H9 (cell line): ENCODE results near the gene ASB5. TPM values are rescaled to one million over a fixed set of nuclear protein-coding genes. Genes with fewer than 3 reads are reported as not detected.

Experiments
- DNase-seq: peaks from one replicate; pipeline ENCODE4 v3.0.0-alpha.2; 2017
- H2AFZ ChIP-seq: one replicate; pipeline ENCODE4 v1.6.1; 2013; ENCODE audit warnings: mild to moderate bottlenecking, low read length, control low read depth, moderate library complexity
- H2AK5ac ChIP-seq: 2 replicates; pipeline ENCODE4 v1.6.1; 2013; ENCODE audit warnings: low read length, control low read depth, mixed read lengths; ENCODE audit not compliant: insufficient read length
- H2BK120ac ChIP-seq: one replicate; pipeline ENCODE4 v1.6.1; 2013; ENCODE audit warnings: low read depth, mild to moderate bottlenecking, low read length, control low read depth, inconsistent platforms; ENCODE audit not compliant: poor library complexity, severe bottlenecking
- H2BK12ac ChIP-seq: 2 replicates; pipeline ENCODE4 v1.6.1; 2013; ENCODE audit warnings: low read length, control low read depth, mixed read lengths, low read depth; ENCODE audit not compliant: insufficient read length
- H2BK15ac ChIP-seq: 2 replicates; pipeline ENCODE4 v1.6.1; 2013; ENCODE audit warnings: low read depth, low read length, control low read depth
- H2BK20ac ChIP-seq: one replicate; pipeline ENCODE4 v1.6.1; 2013; ENCODE audit warnings: low read depth, mild to moderate bottlenecking, low read length, control low read depth, inconsistent platforms; ENCODE audit not compliant: poor library complexity, severe bottlenecking
- H2BK5ac ChIP-seq: 2 replicates; pipeline ENCODE4 v1.6.1; 2013; ENCODE audit warnings: low read length, control low read depth, mixed read lengths; ENCODE audit not compliant: insufficient read length
- H3K14ac ChIP-seq: 2 replicates; pipeline ENCODE4 v1.6.1; 2013; ENCODE audit warnings: low read length, control low read depth; ENCODE audit not compliant: insufficient read depth
- H3K18ac ChIP-seq: 2 replicates; pipeline ENCODE4 v1.6.1; 2013; ENCODE audit warnings: low read depth, mild to moderate bottlenecking, mixed read lengths, low read length, control low read depth; ENCODE audit not compliant: insufficient read length
- H3K23ac ChIP-seq: 2 replicates; pipeline ENCODE4 v1.6.1; 2013; ENCODE audit warnings: low read length, control low read depth, mixed read lengths, low read depth; ENCODE audit not compliant: insufficient read length
- H3K23me2 ChIP-seq: 2 replicates; pipeline ENCODE4 v1.6.1; 2013; ENCODE audit warnings: low read depth, mild to moderate bottlenecking, mixed read lengths, low read length, control low read depth; ENCODE audit not compliant: insufficient read length, poor library complexity, severe bottlenecking
- H3K27ac ChIP-seq: 2 replicates; pipeline ENCODE4 v1.5.1; 2013; ENCODE audit warnings: low read length, control low read depth, mixed read lengths, low read depth; ENCODE audit not compliant: insufficient read length
- H3K27me3 ChIP-seq: 2 replicates; pipeline ENCODE4 v1.6.1; 2013; ENCODE audit warnings: low read length, control low read depth, inconsistent platforms; ENCODE audit not compliant: insufficient read depth
- H3K4ac ChIP-seq: 2 replicates; pipeline ENCODE4 v1.6.1; 2013; ENCODE audit warnings: low read depth, mild to moderate bottlenecking, control low read depth, inconsistent platforms, low read length, moderate library complexity
- H3K4me1 ChIP-seq: 2 replicates; pipeline ENCODE4 v1.6.1; 2013; ENCODE audit warnings: low read length, control low read depth, inconsistent platforms; ENCODE audit not compliant: insufficient read depth
- H3K4me2 ChIP-seq: 2 replicates; pipeline ENCODE4 v1.6.1; 2013; ENCODE audit warnings: low read length, control low read depth, mixed read lengths; ENCODE audit not compliant: insufficient read length, insufficient read depth
- H3K56ac ChIP-seq: 2 replicates; pipeline ENCODE4 v1.6.1; 2013; ENCODE audit warnings: low read depth, mild to moderate bottlenecking, mixed read lengths, low read length, control low read depth; ENCODE audit not compliant: insufficient read length
- H3K79me1 ChIP-seq: 2 replicates; pipeline ENCODE4 v1.6.1; 2013; ENCODE audit warnings: low read depth, mild to moderate bottlenecking, moderate library complexity, low read length, control low read depth, inconsistent platforms; ENCODE audit not compliant: insufficient read depth, poor library complexity, severe bottlenecking
- H3K79me2 ChIP-seq: 2 replicates; pipeline ENCODE4 v1.6.1; 2013; ENCODE audit warnings: low read length, control low read depth, inconsistent platforms; ENCODE audit not compliant: insufficient read depth
- H3K9ac ChIP-seq: 2 replicates; pipeline ENCODE4 v1.6.1; 2013; ENCODE audit warnings: low read length, control low read depth, mixed read lengths; ENCODE audit not compliant: insufficient read length; ENCODE audit errors: extremely low read depth
- H3K9me3 ChIP-seq: one replicate; pipeline ENCODE4 v1.6.1; 2013; ENCODE audit warnings: low read depth, low read length, inconsistent platforms; ENCODE audit not compliant: control insufficient read depth
- H3T11ph ChIP-seq: one replicate; pipeline ENCODE4 v1.6.1; 2013; ENCODE audit warnings: mild to moderate bottlenecking, low read length, control low read depth, inconsistent platforms
- H4K20me1 ChIP-seq: one replicate; pipeline ENCODE4 v1.6.1; 2013; ENCODE audit not compliant: control insufficient read depth, insufficient read length, insufficient read depth
- H4K5ac ChIP-seq: 2 replicates; pipeline ENCODE4 v1.6.1; 2013; ENCODE audit warnings: low read depth, mild to moderate bottlenecking, mixed read lengths, low read length, control low read depth; ENCODE audit not compliant: insufficient read length
- H4K8ac ChIP-seq: replicated peaks from 2 replicates; pipeline ENCODE4 v1.6.1; 2013; ENCODE audit warnings: low read length, control low read depth, mixed read lengths, low read depth; ENCODE audit not compliant: insufficient read length
- H4K91ac ChIP-seq: 2 replicates; pipeline ENCODE4 v1.6.1; 2013; ENCODE audit warnings: low read depth, mild to moderate bottlenecking, moderate library complexity, mixed read lengths, low read length, control low read depth; ENCODE audit not compliant: insufficient read length
- H3K27ac Mint-ChIP-seq, 3 experiments: 2 replicates in 2 of 3; 3 replicates in 1 of 3; pipeline ENCODE4 v1.8.0; 2020 to 2021; ENCODE audit warnings: mixed read lengths in 3 of 3, mild to moderate bottlenecking in 1 of 3, moderate library complexity in 1 of 3
- H3K27me3 Mint-ChIP-seq: 2 replicates; pipeline ENCODE4 v1.8.0; 2021; ENCODE audit warnings: low read depth, mild to moderate bottlenecking, moderate library complexity, mixed read lengths
- H3K36me3 Mint-ChIP-seq, 3 experiments: 2 replicates in 2 of 3; 3 replicates in 1 of 3; pipeline ENCODE4 v1.8.0; 2020 to 2021; ENCODE audit warnings: low read depth in 3 of 3, mixed read lengths in 3 of 3; ENCODE audit not compliant: insufficient read depth in 1 of 3
- H3K4me1 Mint-ChIP-seq, 2 experiments: 2 replicates each; pipeline ENCODE4 v1.8.0; 2020; ENCODE audit warnings: mixed read lengths in 2 of 2
- H3K4me3 Mint-ChIP-seq, 2 experiments: 2 replicates in 1 of 2; 3 replicates in 1 of 2; pipeline ENCODE4 v1.8.0; 2020 to 2021; ENCODE audit warnings: mild to moderate bottlenecking in 2 of 2, mixed read lengths in 2 of 2, moderate library complexity in 1 of 2
- H3K9me3 Mint-ChIP-seq, 2 experiments: 2 replicates in 1 of 2; 3 replicates in 1 of 2; pipeline ENCODE4 v1.8.0; 2020; ENCODE audit warnings: mild to moderate bottlenecking in 2 of 2, mixed read lengths in 2 of 2, moderate library complexity in 1 of 2
- CTCF ChIP-seq: fragments of 200-600 bp; sonication (generic); conservative IDR thresholded peaks from 3 replicates; pipeline ENCODE4 v1.8.0; 2021; ENCODE audit warnings: antibody characterized with exemption, mild to moderate bottlenecking
- WGBS: extraction: QIAGEN DNeasy Blood & Tissue Kit; methylation state at CpG from one replicate; pipeline ENCODE4 v1.1.7; 2013; ENCODE audit warnings: missing lambda C conversion rate, low lambda C conversion rate, mixed read lengths; ENCODE audit not compliant: insufficient read length; ENCODE audit errors: extremely low coverage; 5-methylcytosine and 5-hydroxymethylcytosine counted together
- total RNA-seq: library from RNA; stranded (reverse); gene quantifications from 2 replicates; pipeline ENCODE4 v1.2.1, GENCODE V29; 2021

ASB5 gene
- total RNA-seq, 1 experiment from 2014 or later = not detected

GRCh38 chr4:176306837-176307665 is 38.0 kb upstream of the ASB5 start:
- H3K27ac Mint-ChIP-seq = no peak overlapping the region
- DNase-seq = no peak
- no peak overlapping the region for H2BK12ac ChIP-seq

More at GRCh38 chr4:176306837-176307665, 38.0 kb upstream of the ASB5 start:
- Mint-ChIP-seq H3K27me3 (peaks cover 40% of the 10 kb centered on the region), H3K4me1 (peaks cover 15% of the 10 kb centered on the region in 2 experiments), H3K9me3 (no peaks in the 10 kb centered on the region; a peak in 1 of 5 replicates), H3K36me3 (no peaks in the 10 kb centered on the region), H3K4me3 (no peak overlapping the region)
- H2BK120ac ChIP-seq = no peak overlapping the region
- H3K79me2 ChIP-seq = no peaks in the 10 kb centered on the region
- H3K9me3 ChIP-seq = no peaks in the 10 kb centered on the region
- H3K18ac ChIP-seq = no peak overlapping the region
- no peaks in the 10 kb centered on the region for H3K79me1 ChIP-seq
- H2BK15ac ChIP-seq = no peak overlapping the region
- no peaks in the 10 kb centered on the region for H4K20me1 ChIP-seq
- peaks cover 8% of the 10 kb centered on the region; the same call in 1 of the 2 replicates for H3K27me3 ChIP-seq
- H3K27ac ChIP-seq = no peak overlapping the region
- H3T11ph ChIP-seq = no peak overlapping the region
- H4K8ac ChIP-seq = no peak overlapping the region
- no peaks in the 10 kb centered on the region for H3K23me2 ChIP-seq
- H4K5ac ChIP-seq = no peak overlapping the region
- no peak overlapping the region for H3K4ac ChIP-seq
- TF ChIP-seq CTCF = no peak
- no peak overlapping the region for H2BK5ac ChIP-seq
- no peak overlapping the region for H3K14ac ChIP-seq
- H4K91ac ChIP-seq = no peak overlapping the region
- H3K4me1 ChIP-seq = no peaks in the 10 kb centered on the region; the same call in 1 of the 2 replicates
- H3K23ac ChIP-seq = no peak overlapping the region
- H2BK20ac ChIP-seq = no peak overlapping the region
- H3K9ac ChIP-seq = no peak overlapping the region
- H3K56ac ChIP-seq = no peak overlapping the region
- no peak overlapping the region for H2AK5ac ChIP-seq
- H2AFZ ChIP-seq = no peak overlapping the region
- no peak overlapping the region for H3K4me2 ChIP-seq
- WGBS = no CpG with 5 or more reads among the region's 6 CpGs
